GM12891 (cell line): ENCODE measurements around the gene SUPT4H1.

ENCODE experiments used
- DNase-seq: peaks from one replicate; pipeline ENCODE4 v3.0.0; 2011; ENCODE audit warnings: low spot score; ENCODE audit not compliant: insufficient read length
- FAIRE-seq: peaks from 2 replicates; lab custom pipeline; 2011; peaks lifted over from hg19 to GRCh38; lab: Jason Lieb, UNC
- PAX5 ChIP-seq: IDR thresholded peaks from 2 replicates; pipeline ENCODE4 v1.6.1; 2011; ENCODE audit warnings: low read length, moderate library complexity, mild to moderate bottlenecking; ENCODE audit not compliant: insufficient read depth, severe bottlenecking
- POLR2A ChIP-seq: IDR thresholded peaks from 2 replicates; pipeline ENCODE4 v1.6.1; 2011; ENCODE audit warnings: low read depth, low read length, control low read depth
- POLR2AphosphoS5 ChIP-seq: IDR thresholded peaks from 2 replicates; pipeline ENCODE4 v1.6.1; 2011; ENCODE audit warnings: low read depth, low read length, control low read depth
- POU2F2 ChIP-seq: IDR thresholded peaks from 2 replicates; pipeline ENCODE4 v1.6.1; 2011; ENCODE audit warnings: low read depth, mild to moderate bottlenecking, control low read depth, low read length, moderate library complexity
- SPI1 ChIP-seq: IDR thresholded peaks from 2 replicates; pipeline ENCODE4 v1.6.1; 2011; ENCODE audit warnings: low read depth, low read length, control low read depth
- TAF1 ChIP-seq: IDR thresholded peaks from 2 replicates; pipeline ENCODE4 v1.6.1; 2011; ENCODE audit warnings: low read depth, low read length, control low read depth

The SUPT4H1 gene

DNA sequence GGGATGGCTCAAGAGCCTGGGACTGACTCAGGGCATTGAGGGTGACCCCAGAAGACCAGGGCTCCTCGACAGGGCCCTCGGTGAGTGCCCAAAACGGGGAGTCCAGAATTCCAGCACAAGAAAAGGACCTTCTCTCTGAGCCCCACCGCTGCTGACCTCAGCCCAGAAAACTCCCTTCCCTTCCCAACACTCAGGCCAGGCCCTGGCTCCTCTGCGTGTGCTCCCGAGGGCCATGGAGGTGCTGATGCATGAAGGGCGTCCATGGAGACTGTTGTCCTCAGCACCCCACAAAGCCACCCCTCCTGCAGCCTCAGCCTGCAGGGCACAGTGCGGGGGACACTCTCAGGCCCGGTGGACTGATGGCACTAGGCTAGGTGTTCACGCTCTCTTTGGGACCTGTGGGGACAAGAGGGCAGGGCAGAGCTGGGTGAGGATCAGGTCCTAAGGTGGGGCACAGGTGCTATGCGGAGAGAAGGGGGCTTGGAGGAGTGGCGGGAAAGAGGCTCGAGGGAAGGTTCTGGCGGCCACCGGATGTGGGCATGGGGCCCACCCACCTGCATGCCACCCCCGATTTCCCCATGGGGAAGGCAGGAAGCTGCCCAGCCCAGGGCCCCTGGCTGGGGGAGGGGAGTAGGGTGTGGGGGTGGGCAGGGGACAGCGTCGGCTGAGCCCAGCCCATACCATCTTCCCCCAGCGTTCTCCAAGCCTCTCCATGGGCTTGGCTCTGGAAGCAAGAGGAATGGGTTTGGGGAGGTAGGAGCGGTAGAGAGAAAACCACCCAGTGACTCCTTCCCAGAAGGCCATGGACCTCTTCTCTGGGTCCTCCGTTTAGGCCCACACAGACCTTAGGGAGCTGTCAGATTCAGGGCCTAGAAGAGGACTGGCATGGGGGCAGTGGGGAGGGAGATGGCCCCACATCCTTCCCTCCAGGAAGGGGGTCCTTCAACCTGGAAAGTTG is 18.9 kb downstream of the SUPT4H1 start:
- FAIRE-seq (peak; percentile 65), DNase-seq (no peak)

DNA sequence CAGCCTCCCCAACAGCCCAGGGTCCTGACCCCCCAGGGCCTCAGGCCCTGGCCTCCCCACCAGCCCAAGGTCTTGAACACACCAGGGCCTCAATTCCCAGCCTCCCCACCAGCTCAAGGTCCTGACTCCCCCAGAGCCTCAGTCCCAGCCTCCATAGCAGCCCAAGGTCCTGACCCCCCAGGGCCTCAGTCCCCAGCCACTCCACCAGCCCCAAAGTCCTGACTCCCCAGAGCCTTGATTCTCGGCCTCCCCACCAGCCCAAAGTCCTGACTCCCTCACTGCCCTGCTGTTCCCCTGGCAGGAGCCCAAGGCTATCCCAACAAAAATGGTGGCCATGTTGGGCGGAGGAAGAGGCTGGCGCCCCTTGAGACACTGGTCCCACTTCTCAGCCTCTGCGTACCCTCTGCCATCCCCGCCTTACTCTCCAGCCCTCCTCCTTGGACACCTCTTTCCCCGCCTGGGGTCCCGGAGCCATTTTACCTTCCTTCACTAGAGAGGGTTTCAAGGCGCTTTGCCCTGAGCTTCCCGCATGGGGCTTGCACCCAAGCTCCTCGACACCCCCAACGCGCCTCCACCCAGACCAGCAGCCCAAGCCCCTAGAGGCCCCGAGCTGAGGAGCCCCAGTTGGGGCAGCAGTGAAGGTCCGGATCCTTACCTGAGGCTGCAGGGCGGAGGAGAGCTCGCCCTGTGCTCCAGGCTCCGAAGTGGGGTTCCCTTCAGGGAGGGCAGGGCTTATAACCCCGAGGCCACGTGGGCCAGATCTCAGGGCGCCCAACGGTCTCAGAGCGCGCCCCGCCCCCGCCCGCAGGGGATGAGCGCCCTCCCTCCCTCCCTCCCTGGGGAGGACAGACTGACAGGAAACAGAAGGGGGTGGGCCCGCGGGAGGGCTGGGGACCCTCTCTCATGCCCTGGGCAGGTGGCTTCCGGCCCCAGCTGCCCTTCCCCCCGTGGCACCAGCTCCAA is 19.9 kb downstream of the SUPT4H1 start:
- FAIRE-seq: peak; percentile 92
- no peak for DNase-seq
- peak; percentile 99 for TF ChIP-seq POU2F2
- peak; percentile 100 for TF ChIP-seq TAF1
- peak; percentile 15; the same call in 1 of the 2 replicates for TF ChIP-seq SPI1
- peak; percentile 99 for TF ChIP-seq POLR2A
- peak; percentile 99 for TF ChIP-seq POLR2AphosphoS5
- peak; percentile 38 for TF ChIP-seq PAX5

More for the DNA sequence above, 18.9 kb downstream of the SUPT4H1 start:
- TF ChIP-seq POLR2AphosphoS5 (peak; percentile 68), PAX5 (peak; percentile 13), SPI1 (no peak), TAF1 (0 out of 2 replicates have a peak, but pooled peaks have one; percentile 39)

DNA sequence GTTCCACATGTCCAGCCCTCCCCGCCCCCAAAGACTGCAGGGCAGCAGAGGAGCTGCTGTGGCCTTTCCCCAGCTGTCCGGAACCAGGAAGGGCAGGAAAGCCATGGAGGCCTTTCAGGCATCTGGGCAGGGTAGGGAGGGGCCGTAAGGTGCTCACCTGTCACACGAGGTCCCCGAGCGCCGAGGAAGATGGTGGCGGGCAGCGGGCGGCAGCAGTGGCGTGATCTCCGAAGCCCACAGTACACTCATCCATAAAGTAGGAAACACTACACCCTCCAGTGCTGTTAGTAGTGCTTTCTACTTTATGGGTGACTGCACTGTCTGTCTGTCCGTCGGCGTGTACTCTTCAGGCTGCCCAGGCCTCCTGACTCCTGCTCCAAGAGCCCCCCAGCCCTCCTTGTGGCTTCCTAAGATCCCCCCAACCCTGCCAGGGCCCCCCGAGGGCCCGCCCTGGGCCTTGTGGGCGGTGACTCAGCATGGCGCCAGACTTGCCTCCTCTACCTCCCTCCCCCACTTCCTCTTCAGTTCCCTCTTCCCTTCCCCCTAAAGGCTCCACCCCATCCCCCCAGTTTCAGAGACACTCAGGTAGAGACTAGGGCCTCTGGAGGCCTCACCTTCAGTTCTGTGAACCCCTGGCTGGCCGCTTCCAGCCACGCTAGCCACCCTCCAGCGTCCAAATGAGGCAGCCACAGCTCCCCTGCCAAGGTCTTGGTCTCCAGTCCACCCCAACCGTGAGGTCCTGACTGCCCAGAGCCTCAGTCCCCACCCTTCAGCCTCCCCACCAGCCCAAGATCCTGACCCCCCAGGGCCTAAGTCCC is 20.8 kb downstream of the SUPT4H1 start:
- FAIRE-seq (peak; percentile 63), DNase-seq (no peak)

DNA sequence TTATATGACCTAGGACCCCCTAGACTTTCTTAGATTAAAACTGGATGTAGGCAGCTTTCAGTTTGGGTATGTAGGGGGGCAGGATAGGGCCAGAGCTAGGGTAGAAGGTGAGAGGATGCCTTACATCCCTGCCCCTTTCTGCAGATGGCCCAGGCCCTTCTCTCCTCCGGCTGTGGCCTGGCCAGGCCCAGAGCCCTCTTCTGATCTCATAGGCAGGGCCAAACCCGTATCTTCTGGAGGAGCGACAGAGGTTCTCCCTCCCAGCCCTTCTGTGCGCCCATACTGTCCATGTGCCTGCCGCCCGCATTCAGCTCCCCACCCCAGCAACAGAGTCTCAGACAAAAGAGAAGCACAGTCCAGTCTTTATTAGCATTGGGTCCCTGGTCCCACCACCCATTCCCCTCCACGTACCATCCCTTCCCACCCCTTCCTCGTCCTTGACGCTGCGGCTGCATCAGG is 21.4 kb downstream of the SUPT4H1 start:
- TF ChIP-seq TAF1 (no peak; the same call in 1 of the 2 replicates), POLR2AphosphoS5 (peak; percentile 67), PAX5 (no peak), POLR2A (peak; percentile 79), POU2F2 (no peak), SPI1 (no peak)
- DNase-seq: no peak

More for the DNA sequence above, 20.8 kb downstream of the SUPT4H1 start:
- TF ChIP-seq POLR2A: peak; percentile 76
- peak; percentile 76 for TF ChIP-seq POLR2AphosphoS5
- TF ChIP-seq SPI1: peak; percentile 81
- no peak for TF ChIP-seq PAX5
- TF ChIP-seq TAF1: peak; percentile 70
- peak; percentile 69 for TF ChIP-seq POU2F2

DNA sequence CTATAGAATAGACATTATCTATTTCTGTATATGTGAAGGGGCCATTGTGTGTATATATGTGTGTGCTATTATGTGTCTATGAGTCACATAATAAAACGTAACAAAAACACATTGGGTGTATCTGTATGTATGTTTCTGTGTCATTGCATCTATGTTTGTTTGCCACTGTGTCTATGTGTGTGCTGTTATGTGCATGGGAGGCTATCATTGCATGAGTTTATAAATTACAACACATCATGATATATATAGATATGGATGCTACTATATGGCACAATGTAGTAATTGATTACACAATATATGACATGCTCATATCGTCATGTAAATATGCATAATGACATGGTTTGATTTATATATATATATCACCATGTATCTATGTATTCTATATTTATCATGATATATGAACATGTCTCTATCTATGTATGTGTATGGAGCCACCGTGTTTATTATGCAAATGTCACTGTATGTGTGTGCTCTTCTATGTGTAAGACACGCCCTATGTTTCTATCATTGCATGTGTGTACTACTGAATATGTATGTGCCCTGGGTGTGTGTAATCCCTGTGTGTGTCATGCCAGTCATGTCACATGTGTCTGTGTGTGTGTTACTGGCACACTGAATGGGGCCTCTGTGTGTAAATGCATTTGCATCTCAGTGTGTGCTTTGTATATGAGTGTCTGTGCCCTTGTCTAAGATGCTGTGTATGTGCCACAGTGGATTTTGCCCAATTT is 22.0 kb downstream of the SUPT4H1 start:
- no peak for FAIRE-seq
- peak; percentile 99 for TF ChIP-seq POU2F2
- 0 out of 2 replicates have a peak, but pooled peaks have one; percentile 16 for TF ChIP-seq TAF1
- peak; percentile 93 for TF ChIP-seq POLR2AphosphoS5
- TF ChIP-seq POLR2A: peak; percentile 93
- no peak for TF ChIP-seq SPI1
- no peak for DNase-seq

More for the DNA sequence above, 21.4 kb downstream of the SUPT4H1 start:
- no peak for FAIRE-seq

DNA sequence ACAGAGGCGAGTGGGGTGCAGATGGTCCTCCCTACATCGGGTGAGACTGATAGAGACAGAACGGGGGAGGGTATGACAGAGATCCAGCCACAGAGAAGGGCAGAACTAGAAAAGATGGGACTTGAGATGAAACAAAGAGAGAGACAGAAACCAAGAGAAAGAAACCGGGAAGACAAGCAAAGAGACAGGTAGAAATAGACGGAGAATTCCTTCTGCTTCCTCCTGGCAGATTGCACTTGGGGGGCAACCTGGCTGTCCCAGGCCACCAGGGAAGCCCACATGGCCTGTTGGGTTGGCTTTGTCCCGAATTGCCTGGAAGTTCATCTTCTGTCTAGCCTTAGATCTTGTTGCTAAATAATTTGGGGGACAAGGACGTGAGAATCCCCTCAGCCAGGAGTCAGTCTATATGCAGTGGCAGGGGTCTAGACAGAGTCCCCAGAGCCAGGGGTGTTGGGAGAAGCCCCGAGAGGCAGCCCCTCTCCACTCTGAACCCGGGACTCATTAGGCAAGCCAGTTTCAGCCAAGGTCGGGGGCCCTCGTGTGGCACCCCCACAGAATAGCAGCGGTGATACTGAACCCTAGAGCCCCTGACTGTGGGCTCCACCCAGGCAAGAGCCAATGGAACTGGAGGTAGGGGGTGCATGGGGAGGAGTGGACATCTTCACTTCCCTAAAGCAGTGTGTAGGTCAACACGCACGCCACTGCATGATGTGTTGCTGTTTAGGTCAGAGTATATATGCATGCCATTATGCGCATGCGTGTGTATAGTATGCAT is 22.8 kb downstream of the SUPT4H1 start:
- DNase-seq (no peak), FAIRE-seq (peak; percentile 98)
- TF ChIP-seq POLR2A (peak; percentile 100), POU2F2 (peak; percentile 99), TAF1 (peak; percentile 62), POLR2AphosphoS5 (peak; percentile 100), SPI1 (peak; percentile 94), PAX5 (no peak)
